ENCODE data around the gene ZNF483.
"Not testable (repeated sequence)": the region's sequence is repeated elsewhere in the genome, so short reads cannot be mapped to it uniquely, and the experiment has no call there.

The ZNF483 gene

DNA sequence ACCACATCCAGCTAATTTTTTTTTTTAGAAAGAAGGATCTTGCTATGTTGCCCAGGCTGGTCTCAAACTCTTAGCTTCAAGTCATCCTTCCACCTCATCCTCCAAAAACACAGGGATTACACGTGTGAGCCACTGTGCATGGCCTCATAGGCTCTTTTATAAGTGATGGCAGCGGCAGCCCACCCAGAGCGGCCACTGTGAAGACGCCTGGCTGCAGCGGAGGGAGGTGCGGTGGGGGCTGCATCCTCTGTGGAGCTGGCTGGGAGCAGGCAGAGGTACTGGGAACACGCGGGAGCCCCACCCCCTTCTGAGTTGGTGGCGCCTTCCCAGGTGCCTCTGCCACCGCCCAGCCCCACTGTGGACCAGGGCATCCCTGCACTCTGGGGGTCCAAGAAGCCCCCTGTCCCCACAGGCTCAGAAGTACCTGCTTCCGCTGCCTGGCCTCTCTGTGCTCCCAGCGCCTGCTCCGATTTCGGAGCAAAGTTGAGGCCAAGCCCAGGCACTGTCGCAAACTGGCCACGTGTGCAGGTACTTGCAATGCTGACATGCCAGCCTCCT is 23.9 kb upstream of the ZNF483 start:
- Histone ChIP-seq H3K9ac (ENCODE audit: low read length in 5 of 5) (no peak overlapping the region), H3K36me3 (ENCODE audit: control insufficient read depth in 5 of 5, insufficient read depth in 5 of 5, low read length in 5 of 5) (no peaks in the 10 kb centered on the region), H3K4me3 (ENCODE audit: low read depth in 1 of 5, low read length in 5 of 5) (no peak overlapping the region), H3K27ac (ENCODE audit: low read depth, low read length) (no peak overlapping the region), H3K9me3 (ENCODE audit: control insufficient read depth in 5 of 5, low read length in 5 of 5) (no peaks in the 10 kb centered on the region), H3K27me3 (ENCODE audit: control insufficient read depth in 5 of 5, insufficient read depth in 4 of 5, low read length in 5 of 5) (no peaks in the 10 kb centered on the region), H3K4me1 (ENCODE audit: control insufficient read depth in 5 of 5, insufficient read depth in 5 of 5, low read length in 5 of 5) (no peaks in the 10 kb centered on the region)

DNA sequence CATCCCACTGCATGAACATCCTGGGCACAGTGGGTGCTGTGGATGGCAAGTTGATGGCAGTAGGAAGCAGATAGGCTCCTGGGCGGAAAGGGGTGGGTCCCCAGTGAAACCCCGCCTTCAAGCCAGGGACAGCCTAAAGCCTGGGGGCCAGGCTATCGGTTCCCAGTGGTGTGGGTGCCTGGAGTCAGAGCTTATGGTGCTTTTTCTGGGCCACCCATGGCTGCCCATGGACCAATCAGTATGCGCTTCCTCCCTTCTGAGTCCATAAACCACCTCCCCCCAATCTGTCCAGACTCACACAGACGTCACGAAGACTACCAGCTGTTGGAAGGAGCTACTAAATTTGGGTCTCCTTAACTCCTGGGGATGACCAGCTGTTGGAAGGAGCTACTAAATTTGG is 23.3 kb upstream of the ZNF483 start:
- no peaks in the 10 kb centered on the region for H3K27me3 ChIP-seq (ENCODE audit: control insufficient read depth in 5 of 5, insufficient read depth in 4 of 5, low read length in 5 of 5)
- no peaks in the 10 kb centered on the region for H3K4me1 ChIP-seq (ENCODE audit: control insufficient read depth in 5 of 5, insufficient read depth in 5 of 5, low read length in 5 of 5)
- H3K4me3 ChIP-seq (ENCODE audit: low read depth in 1 of 5, low read length in 5 of 5): no peak overlapping the region
- no peaks in the 10 kb centered on the region for H3K36me3 ChIP-seq (ENCODE audit: control insufficient read depth in 5 of 5, insufficient read depth in 5 of 5, low read length in 5 of 5)
- H3K27ac ChIP-seq (ENCODE audit: low read depth, low read length): no peak overlapping the region
- H3K9ac ChIP-seq (ENCODE audit: low read length in 5 of 5): no peak overlapping the region
- H3K9me3 ChIP-seq (ENCODE audit: control insufficient read depth in 5 of 5, low read length in 5 of 5): no peaks in the 10 kb centered on the region

DNA sequence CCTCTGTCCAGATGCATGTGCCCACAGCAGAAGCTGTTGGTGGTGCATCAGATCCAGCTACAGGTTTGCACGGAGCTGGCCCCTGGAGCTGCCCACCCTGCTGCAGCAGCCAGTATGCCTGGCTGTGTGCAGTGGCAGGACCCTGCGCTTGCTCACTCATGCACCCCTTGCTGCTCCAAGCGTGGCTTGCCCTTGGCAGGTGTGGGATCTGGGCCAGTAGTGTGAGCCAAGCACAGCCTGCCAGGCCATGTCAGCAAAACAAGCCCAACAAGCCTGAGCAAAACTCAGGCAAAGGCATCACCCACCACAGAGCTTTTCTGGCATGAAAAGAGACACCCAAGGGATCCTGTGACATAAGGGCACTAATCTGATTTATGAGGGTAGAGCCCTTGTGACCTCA is 22.5 kb upstream of the ZNF483 start:
- Histone ChIP-seq H3K9me3 (ENCODE audit: control insufficient read depth in 5 of 5, low read length in 5 of 5) (no peaks in the 10 kb centered on the region), H3K27me3 (ENCODE audit: control insufficient read depth in 5 of 5, insufficient read depth in 4 of 5, low read length in 5 of 5) (no peaks in the 10 kb centered on the region), H3K4me1 (ENCODE audit: control insufficient read depth in 5 of 5, insufficient read depth in 5 of 5, low read length in 5 of 5) (no peaks in the 10 kb centered on the region), H3K9ac (ENCODE audit: low read length in 5 of 5) (no peak overlapping the region), H3K27ac (ENCODE audit: low read depth, low read length) (no peak overlapping the region), H3K4me3 (ENCODE audit: low read depth in 1 of 5, low read length in 5 of 5) (no peak overlapping the region), H3K36me3 (ENCODE audit: control insufficient read depth in 5 of 5, insufficient read depth in 5 of 5, low read length in 5 of 5) (no peaks in the 10 kb centered on the region)

DNA sequence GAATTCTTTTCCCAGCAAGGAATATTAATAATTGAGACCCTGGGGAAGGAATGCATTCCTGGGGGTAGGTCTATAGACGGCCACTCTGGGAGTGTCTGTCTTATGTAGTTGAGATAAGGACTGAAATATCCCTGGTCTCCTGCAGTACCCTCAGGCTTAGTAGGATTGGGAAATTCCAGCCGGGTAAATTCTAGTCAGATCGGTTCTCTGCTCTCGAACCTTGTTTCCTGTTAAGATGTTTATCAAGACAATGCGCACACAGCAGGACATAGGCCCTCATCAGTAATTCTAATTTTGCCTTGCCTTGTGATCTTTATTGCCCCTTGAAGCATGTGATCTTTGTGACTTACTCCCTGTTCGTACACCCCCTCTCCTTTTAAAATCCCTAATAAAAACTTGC is 13.4 kb upstream of the ZNF483 start:
- not testable (repeated sequence) for H3K9ac ChIP-seq (ENCODE audit: low read length in 5 of 5)

DNA sequence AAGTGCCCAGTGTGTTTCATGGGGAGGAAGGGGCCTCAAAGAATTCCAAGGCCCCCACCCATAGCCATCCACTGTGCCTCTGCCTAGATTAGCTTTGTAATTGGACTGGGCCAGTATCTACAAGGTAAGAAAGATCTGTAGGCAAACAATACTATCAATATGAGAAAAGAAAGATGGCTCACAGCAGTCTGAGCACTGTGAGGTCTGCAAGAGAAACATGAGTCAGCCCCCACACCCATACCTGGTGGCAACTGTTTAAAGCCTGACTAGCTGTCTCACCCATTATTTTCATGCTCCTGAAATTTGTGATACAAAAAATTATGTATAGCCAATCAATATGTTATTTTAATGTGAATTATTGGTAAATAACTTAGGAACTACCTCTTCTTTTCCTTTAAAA is 10.0 kb upstream of the ZNF483 start:
- H3K27ac ChIP-seq (ENCODE audit: low read depth, low read length): no peak overlapping the region
- no peaks in the 10 kb centered on the region for H3K4me1 ChIP-seq (ENCODE audit: control insufficient read depth in 5 of 5, insufficient read depth in 5 of 5, low read length in 5 of 5)
- H3K9me3 ChIP-seq (ENCODE audit: control insufficient read depth in 5 of 5, low read length in 5 of 5): peaks cover 0 to 3% (median 0%) of the 10 kb centered on the region in 5 donors
- H3K9ac ChIP-seq (ENCODE audit: low read length in 5 of 5): no peak overlapping the region
- no peak overlapping the region for H3K4me3 ChIP-seq (ENCODE audit: low read depth in 1 of 5, low read length in 5 of 5)
- H3K36me3 ChIP-seq (ENCODE audit: control insufficient read depth in 5 of 5, insufficient read depth in 5 of 5, low read length in 5 of 5): no peaks in the 10 kb centered on the region
- H3K27me3 ChIP-seq (ENCODE audit: control insufficient read depth in 5 of 5, insufficient read depth in 4 of 5, low read length in 5 of 5): no peaks in the 10 kb centered on the region

More for the DNA sequence above, 13.4 kb upstream of the ZNF483 start:
- not testable (repeated sequence) for H3K9me3 ChIP-seq (ENCODE audit: control insufficient read depth in 5 of 5, low read length in 5 of 5); H3K4me1 ChIP-seq (ENCODE audit: control insufficient read depth in 5 of 5, insufficient read depth in 5 of 5, low read length in 5 of 5); H3K27me3 ChIP-seq (ENCODE audit: control insufficient read depth in 5 of 5, insufficient read depth in 4 of 5, low read length in 5 of 5); H3K27ac ChIP-seq (ENCODE audit: low read depth, low read length); H3K4me3 ChIP-seq (ENCODE audit: low read depth in 1 of 5, low read length in 5 of 5); H3K36me3 ChIP-seq (ENCODE audit: control insufficient read depth in 5 of 5, insufficient read depth in 5 of 5, low read length in 5 of 5)

DNA sequence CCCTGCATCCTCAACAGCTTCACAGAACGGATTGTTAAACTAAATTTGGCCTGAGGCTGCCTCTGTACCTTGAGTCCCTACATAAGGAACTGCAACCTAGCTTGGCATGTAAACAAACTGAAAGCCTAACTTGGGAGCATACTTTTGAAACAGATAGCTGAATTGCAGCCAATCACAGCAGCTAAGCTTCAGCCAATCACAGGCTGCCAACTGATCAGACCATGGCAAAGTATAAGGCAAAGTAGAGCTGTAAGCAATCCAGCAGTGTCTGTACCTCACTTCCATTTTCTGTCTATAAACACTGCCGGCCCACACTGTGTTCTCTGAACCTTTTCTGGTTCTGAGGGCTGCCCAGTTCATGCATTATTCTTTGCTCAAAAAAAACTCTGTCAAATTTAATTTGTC is 8.9 kb upstream of the ZNF483 start:
- H3K9me3 ChIP-seq (ENCODE audit: control insufficient read depth in 5 of 5, low read length in 5 of 5): peaks cover 0 to 3% (median 0%) of the 10 kb centered on the region in 5 donors
- no peaks in the 10 kb centered on the region for H3K4me1 ChIP-seq (ENCODE audit: control insufficient read depth in 5 of 5, insufficient read depth in 5 of 5, low read length in 5 of 5)
- H3K27ac ChIP-seq (ENCODE audit: low read depth, low read length): no peak overlapping the region
- H3K4me3 ChIP-seq (ENCODE audit: low read depth in 1 of 5, low read length in 5 of 5): no peak overlapping the region
- no peaks in the 10 kb centered on the region for H3K36me3 ChIP-seq (ENCODE audit: control insufficient read depth in 5 of 5, insufficient read depth in 5 of 5, low read length in 5 of 5)
- no peak overlapping the region for H3K9ac ChIP-seq (ENCODE audit: low read length in 5 of 5)
- no peaks in the 10 kb centered on the region for H3K27me3 ChIP-seq (ENCODE audit: control insufficient read depth in 5 of 5, insufficient read depth in 4 of 5, low read length in 5 of 5)

DNA sequence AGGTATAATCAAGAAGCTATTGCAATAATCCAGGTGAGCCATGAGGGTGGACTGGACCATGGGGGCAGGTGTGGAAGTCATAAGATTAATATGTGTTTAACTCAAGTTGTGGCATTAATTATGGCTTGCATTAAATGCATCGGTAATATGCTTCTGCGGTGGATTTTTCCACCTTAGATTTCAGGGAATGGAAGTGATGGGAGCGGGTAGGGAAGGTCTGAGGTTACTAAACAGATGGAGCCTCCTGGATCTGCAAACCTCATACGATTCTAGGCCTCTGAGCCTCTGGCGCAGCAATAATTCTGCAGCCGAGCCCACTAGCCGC is 286 bp upstream of the ZNF483 start:
- H3K27me3 ChIP-seq (ENCODE audit: control insufficient read depth in 5 of 5, insufficient read depth in 4 of 5, low read length in 5 of 5): peaks cover 0 to 5% (median 0%) of the 10 kb centered on the region in 5 donors
- no peak overlapping the region for H3K27ac ChIP-seq (ENCODE audit: low read depth, low read length)
- H3K4me3 ChIP-seq (ENCODE audit: low read depth in 1 of 5, low read length in 5 of 5): peak overlapping the region; percentile 67 to 99 (median 92)
- no peaks in the 10 kb centered on the region for H3K9me3 ChIP-seq (ENCODE audit: control insufficient read depth in 5 of 5, low read length in 5 of 5)
- H3K36me3 ChIP-seq (ENCODE audit: control insufficient read depth in 5 of 5, insufficient read depth in 5 of 5, low read length in 5 of 5): no peaks in the 10 kb centered on the region
- peaks cover 0 to 18% (median 17%) of the 10 kb centered on the region in 5 donors for H3K4me1 ChIP-seq (ENCODE audit: control insufficient read depth in 5 of 5, insufficient read depth in 5 of 5, low read length in 5 of 5)
- H3K9ac ChIP-seq (ENCODE audit: low read length in 5 of 5): no peak overlapping the region

DNA sequence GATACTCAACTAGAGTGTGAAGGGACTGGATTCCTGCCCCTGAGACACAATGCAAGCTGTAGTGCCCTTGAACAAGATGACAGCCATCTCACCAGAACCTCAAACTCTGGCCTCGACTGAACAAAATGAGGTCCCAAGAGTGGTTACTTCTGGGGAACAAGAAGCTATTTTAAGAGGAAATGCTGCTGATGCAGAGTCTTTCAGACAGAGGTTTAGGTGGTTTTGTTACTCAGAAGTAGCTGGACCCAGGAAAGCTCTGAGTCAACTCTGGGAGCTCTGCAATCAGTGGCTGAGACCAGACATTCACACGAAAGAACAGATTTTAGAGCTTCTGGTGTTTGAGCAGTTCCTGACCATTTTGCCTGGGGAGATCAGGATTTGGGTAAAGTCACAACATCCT is 2.4 kb downstream of the ZNF483 start:
- no peaks in the 10 kb centered on the region for H3K36me3 ChIP-seq (ENCODE audit: control insufficient read depth in 5 of 5, insufficient read depth in 5 of 5, low read length in 5 of 5)
- peaks cover 0 to 3% (median 0%) of the 10 kb centered on the region in 5 donors for H3K9me3 ChIP-seq (ENCODE audit: control insufficient read depth in 5 of 5, low read length in 5 of 5)
- H3K27ac ChIP-seq (ENCODE audit: low read depth, low read length): no peak overlapping the region
- peaks cover 0 to 5% (median 0%) of the 10 kb centered on the region in 5 donors for H3K27me3 ChIP-seq (ENCODE audit: control insufficient read depth in 5 of 5, insufficient read depth in 4 of 5, low read length in 5 of 5)
- no peak overlapping the region for H3K4me3 ChIP-seq (ENCODE audit: low read depth in 1 of 5, low read length in 5 of 5)
- H3K4me1 ChIP-seq (ENCODE audit: control insufficient read depth in 5 of 5, insufficient read depth in 5 of 5, low read length in 5 of 5): peaks cover 0 to 18% (median 17%) of the 10 kb centered on the region in 5 donors
- H3K9ac ChIP-seq (ENCODE audit: low read length in 5 of 5): no peak overlapping the region

DNA sequence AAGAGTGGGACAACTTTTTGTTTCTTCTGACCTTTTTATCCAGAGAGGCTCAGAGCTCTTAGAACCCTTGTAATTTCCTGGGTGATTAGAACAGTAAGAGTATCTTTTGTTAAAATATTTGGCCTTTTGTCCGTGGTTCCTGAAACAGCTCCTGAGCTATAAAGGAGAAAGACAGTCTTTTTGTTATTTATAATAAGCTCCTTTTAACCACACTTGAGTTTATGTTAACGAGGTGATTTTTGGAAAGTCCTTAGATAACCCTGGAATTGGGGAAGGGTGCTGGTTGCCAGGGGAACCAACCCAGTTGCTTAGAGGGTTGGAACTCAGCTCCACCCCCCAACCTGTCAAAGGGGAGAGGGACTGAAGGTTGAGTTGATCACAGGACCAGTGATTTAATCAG is 4.8 kb downstream of the ZNF483 start:
- no peak overlapping the region for H3K4me3 ChIP-seq (ENCODE audit: low read depth in 1 of 5, low read length in 5 of 5)
- no peak overlapping the region for H3K27ac ChIP-seq (ENCODE audit: low read depth, low read length)
- no peak overlapping the region for H3K9ac ChIP-seq (ENCODE audit: low read length in 5 of 5)
- peaks cover 0 to 5% (median 0%) of the 10 kb centered on the region in 5 donors for H3K27me3 ChIP-seq (ENCODE audit: control insufficient read depth in 5 of 5, insufficient read depth in 4 of 5, low read length in 5 of 5)
- H3K36me3 ChIP-seq (ENCODE audit: control insufficient read depth in 5 of 5, insufficient read depth in 5 of 5, low read length in 5 of 5): peaks cover 0 to 10% (median 3%) of the 10 kb centered on the region in 5 donors
- H3K9me3 ChIP-seq (ENCODE audit: control insufficient read depth in 5 of 5, low read length in 5 of 5): peaks cover 0 to 12% (median 0%) of the 10 kb centered on the region in 5 donors
- H3K4me1 ChIP-seq (ENCODE audit: control insufficient read depth in 5 of 5, insufficient read depth in 5 of 5, low read length in 5 of 5): peaks cover 0 to 16% (median 15%) of the 10 kb centered on the region in 5 donors

DNA sequence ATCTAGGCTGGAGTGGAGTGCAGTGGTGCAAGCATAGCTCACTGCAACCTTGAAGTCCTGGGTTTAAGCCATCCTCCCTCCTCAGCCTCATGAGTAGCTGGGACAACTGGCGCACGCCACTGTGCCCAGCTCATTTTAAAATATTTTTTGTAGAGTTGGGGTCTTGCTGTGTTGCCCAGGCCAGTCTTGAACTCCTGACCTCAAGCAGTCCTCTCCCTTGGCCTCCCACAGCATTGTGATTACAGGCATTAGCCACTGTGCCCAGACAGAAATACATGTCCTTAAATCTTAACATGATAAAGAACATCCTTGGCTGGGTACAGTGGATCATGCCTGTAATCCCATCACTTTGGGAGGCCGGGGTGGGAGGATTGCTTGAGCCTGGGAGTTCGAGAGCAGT is 6.7 kb downstream of the ZNF483 start:
- H3K4me3 ChIP-seq (ENCODE audit: low read depth in 1 of 5, low read length in 5 of 5): no peak overlapping the region
- no peaks in the 10 kb centered on the region for H3K27me3 ChIP-seq (ENCODE audit: control insufficient read depth in 5 of 5, insufficient read depth in 4 of 5, low read length in 5 of 5)
- no peak overlapping the region for H3K27ac ChIP-seq (ENCODE audit: low read depth, low read length)
- H3K9me3 ChIP-seq (ENCODE audit: control insufficient read depth in 5 of 5, low read length in 5 of 5): peaks cover 0 to 17% (median under 1%) of the 10 kb centered on the region in 5 donors
- H3K36me3 ChIP-seq (ENCODE audit: control insufficient read depth in 5 of 5, insufficient read depth in 5 of 5, low read length in 5 of 5): peaks cover 4 to 11% (median 8%) of the 10 kb centered on the region in 5 donors
- no peak overlapping the region for H3K9ac ChIP-seq (ENCODE audit: low read length in 5 of 5)
- no peaks in the 10 kb centered on the region for H3K4me1 ChIP-seq (ENCODE audit: control insufficient read depth in 5 of 5, insufficient read depth in 5 of 5, low read length in 5 of 5)
